ENCODE data around the gene ARHGAP23.
"Not testable (repeated sequence)": the region's sequence is repeated elsewhere in the genome, so short reads cannot be mapped to it uniquely, and the experiment has no call there.

DNA sequence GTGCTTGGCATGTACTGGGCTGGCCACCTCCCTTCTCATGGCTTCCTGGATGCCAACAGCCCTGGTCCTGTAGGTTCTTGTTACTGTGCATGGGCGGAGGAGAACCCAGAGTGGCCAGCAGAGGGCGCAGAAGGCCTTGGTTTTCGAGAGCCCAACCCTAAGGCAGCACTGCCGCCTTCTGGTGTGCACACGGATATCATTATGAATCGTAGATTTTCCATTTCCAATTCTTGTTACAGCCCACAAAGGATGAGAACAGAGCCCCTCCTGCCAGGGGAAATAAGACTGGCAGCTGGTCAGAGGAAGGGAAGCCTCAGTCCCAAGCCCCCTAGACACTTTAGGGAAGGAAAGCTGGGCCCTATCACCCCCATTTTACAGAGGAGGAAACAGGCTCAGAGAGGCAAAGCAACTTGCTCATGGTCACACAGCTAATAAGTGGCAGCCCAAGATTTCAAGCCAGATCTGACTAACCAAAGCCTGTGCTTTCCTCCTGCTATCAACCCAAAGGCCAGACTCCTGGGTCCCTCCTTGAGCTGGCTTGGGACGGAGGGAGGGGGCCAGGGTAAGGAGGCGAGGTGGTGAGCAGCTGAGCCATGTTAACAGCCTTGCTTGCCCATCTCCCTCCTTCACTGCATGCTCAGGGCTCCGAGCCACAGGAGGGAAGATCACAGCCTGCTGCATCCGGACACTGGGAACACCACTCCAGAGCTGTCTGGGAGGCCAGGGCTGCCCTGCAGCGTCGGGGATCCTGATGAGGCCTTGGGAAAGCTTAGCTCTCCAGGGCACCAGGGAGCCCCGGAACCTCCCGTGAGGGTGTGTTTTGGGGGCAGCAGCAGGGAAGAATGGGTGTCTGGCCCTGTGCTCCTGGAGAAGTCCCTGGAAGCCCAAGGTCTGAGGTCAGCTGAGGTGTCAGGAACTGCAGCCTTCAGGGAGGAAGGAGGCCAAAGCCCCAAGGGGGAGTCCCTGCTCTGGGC lies 64.1 kb downstream of the ARHGAP23 start:
- TF ChIP-seq, protein P1, sequence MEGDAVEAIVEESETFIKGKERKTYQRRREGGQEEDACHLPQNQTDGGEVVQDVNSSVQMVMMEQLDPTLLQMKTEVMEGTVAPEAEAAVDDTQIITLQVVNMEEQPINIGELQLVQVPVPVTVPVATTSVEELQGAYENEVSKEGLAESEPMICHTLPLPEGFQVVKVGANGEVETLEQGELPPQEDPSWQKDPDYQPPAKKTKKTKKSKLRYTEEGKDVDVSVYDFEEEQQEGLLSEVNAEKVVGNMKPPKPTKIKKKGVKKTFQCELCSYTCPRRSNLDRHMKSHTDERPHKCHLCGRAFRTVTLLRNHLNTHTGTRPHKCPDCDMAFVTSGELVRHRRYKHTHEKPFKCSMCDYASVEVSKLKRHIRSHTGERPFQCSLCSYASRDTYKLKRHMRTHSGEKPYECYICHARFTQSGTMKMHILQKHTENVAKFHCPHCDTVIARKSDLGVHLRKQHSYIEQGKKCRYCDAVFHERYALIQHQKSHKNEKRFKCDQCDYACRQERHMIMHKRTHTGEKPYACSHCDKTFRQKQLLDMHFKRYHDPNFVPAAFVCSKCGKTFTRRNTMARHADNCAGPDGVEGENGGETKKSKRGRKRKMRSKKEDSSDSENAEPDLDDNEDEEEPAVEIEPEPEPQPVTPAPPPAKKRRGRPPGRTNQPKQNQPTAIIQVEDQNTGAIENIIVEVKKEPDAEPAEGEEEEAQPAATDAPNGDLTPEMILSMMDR (IDR thresholded peaks at IDR 0.05 in 8 of 11, conservative IDR thresholded peaks at IDR 0.05 in 3 of 11): peak in 9 of 11 experiments; percentile 37 to 82 (median 65)
- TF ChIP-seq POLR2A, POLR2AphosphoS5 (IDR thresholded peaks at IDR 0.05): not testable (repeated sequence)
